HG02588 (cell line): Measurements from ENCODE around the gene TMEM53.
"Not testable (repeated sequence)": the region's sequence is repeated elsewhere in the genome, so short reads cannot be mapped to it uniquely, and the experiment has no call there.

Experiments used
- ATAC-seq: cut with Tn5 transposase; IDR thresholded peaks from one replicate; pipeline ENCODE4 v1.9.1; 2021; ENCODE audit warnings: mild to moderate bottlenecking, moderate library complexity; ENCODE audit not compliant: unreplicated experiment

TMEM53 gene

DNA sequence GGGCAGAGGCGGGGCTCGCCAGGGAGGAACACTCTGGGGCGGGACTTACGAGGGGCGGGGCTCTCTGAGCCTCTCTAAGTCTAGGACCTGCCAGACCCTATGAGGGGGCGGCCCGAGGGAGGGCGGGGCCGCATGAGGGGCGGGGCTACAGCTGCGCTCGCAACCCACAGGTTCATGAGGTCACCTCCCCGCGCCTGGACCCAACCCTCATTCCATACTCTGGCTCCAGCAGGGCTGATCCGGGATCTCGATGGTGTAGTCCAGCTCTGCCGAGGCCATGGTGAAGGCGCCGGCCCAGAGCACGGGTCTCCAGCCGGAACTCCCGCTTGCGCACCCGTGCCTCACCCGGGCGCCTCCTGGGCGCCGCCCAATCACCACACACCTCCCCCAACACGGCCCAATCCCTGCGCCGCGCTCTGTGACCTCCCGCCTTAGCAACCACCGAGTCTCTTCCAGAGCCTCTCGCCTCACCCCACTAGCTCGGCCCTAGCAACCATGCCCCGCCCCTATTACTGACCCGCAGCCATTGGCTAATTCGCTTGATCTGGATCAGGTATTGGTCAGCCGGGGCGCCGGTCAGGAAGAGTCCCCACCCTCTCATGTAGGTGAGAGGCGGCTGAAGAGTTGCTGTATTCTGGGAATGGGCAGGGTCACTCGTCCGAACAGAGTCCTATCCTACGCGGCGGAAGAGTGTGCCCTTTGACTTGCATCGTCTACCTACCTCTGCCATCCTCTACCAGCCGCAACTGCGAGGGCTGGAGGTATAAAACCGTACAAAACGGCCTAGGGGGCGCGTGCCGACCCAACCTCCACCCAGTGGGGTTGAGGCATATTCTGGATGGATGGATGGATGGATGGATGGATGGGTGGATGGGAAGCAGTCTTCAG, at the start of gene TMEM53, which contains the start of gene ARMH1:
Gene TMEM53, minus strand, starts transcription at position 369 of the 888 bp plus-strand sequence. Its CDS starts 90 bp downstream, at position 279.
Gene ARMH1, plus strand, starts transcription at position 602 of the 888 bp plus-strand sequence. CDS start 14,984 bp downstream, outside the sequence.
- ATAC-seq: peak; percentile 90

DNA sequence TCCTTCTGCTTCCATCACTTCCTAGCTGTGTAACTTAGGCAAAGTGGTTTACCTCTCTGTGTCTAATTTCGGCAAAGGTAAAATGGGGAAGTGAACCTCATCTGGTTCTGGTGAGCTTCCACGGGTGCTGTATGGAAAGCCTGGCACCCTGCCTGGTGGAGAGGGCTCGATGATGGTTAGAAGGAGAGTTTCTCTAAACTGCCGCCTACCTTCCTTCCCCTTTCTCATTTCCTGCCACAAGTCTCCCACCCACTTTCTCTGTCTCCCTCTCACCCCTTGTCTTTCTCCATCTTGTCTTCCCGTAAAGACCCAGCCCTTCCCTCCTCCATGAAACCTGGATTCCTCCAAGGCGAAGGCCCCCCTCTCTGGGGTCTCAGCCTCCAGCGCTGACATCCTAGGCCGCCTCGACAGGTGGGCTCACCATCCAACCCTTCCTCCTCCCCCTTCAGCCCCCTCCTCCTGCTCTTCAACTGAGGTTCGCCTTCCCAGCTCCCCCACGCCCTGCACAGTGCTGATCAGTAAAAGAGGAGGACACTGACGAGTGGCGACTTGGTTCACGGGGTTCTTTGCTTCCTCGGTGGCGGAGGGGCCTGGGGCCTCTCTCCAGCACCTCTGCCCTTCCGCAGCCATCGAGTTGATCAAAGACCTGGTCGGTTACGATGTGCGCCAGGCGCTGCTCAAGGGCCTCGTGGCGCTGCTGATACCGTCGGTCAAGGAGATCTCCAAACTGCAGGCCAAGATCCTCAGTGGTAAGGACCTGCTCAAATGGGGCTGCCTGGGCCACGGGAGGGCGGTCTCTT, 49.4 kb upstream of the TMEM53 start:
- no peak for ATAC-seq

DNA sequence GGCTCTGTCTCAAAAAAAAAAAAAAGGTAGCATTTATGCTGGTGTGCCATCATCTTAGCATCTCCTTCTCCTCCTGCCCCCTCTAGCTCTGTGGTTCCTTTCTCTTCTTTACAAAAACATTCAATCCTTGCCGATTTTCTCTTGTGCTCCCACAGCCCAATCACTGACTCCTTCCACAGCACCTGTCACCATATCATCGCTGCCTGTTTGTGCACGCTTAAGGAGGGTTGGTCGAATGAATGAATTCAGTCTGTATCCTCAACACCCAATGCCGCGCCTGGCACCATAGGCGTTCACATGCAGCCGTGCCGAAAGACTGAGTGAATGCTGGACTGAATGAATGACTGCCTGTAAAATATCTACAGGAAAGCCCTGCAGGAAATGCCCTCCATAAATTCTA, 48.8 kb upstream of the TMEM53 start:
- ATAC-seq: no peak

DNA sequence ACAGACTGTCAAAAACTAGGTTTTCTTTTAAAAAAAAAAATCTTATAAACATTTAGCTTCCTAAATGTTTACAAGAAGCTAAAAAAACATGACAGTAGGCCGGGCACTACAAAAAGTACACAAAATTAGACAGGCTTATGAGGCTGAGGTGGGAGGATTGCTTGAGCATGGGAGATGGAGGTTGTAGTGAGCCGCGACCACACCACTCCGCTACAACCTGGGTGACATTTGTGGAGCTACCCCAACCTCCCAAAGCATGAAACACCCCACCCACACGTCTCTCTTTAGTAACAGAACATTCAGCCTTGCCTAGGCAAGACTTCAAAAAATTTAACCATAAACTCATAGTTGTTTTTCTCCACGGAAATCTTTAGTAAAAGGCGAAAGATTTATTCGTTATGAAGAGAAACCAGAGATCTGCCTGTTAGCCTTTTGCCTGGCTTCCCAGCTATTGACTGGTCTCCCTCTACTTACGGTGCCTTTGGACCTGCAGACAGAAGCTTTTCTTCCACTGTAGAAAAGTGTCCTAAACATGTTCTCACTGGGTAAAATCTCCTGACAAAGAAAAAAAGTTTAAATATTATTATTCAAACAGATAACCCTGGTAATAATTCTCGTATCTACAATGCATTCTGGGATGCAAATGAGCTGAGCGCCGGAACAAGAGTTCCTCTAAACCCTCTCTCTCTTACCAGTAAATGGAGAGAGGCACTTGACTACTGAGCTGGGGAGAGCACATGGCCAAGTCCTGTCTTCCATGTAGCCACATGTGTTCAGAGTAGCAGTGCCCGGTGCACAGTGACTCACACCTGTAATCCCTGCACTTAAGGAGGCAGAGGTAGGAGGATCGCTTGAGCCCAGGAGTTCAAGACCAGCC, 47.4 kb upstream of the TMEM53 start:
- ATAC-seq: peak; percentile 60

DNA sequence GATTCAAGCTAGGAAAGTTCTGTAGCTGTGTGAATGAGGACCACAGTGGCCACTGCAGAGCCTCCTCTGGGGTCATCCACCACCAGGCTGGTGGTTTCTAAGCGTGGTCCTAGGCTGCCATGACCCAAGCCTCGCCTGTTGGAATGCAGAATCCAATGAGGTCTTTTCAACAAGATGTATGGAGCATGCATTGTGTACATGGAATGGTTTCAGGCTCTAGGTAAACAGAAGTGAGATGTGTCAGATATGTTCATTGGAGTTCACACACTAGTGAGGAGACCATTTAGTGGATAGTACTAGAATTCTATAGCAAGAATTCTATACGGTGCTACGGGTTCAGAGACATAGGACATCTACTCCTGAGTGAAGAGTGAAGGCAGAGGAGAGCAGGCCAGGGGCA, 46.0 kb upstream of the TMEM53 start:
- no peak for ATAC-seq

DNA sequence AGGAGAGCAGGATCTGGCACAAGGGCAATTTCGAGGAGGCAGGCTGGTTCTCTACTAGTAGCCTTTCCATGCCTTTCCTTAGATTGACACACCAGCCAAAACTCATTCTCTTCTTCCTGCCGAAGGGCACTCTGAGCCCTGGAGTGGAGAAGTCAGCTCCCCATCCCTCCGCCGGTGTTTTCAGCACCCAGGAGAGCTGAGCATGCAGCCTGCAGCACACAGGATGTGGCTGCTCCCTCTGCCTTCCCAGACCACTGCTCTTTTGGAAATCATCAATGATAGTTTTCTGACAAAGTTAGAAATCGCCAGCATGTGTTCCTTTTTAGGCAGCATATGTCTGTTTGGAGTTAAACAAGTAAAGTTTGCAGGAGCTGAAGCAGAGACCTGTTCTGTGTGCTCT, 45.0 kb upstream of the TMEM53 start:
- ATAC-seq: no peak

DNA sequence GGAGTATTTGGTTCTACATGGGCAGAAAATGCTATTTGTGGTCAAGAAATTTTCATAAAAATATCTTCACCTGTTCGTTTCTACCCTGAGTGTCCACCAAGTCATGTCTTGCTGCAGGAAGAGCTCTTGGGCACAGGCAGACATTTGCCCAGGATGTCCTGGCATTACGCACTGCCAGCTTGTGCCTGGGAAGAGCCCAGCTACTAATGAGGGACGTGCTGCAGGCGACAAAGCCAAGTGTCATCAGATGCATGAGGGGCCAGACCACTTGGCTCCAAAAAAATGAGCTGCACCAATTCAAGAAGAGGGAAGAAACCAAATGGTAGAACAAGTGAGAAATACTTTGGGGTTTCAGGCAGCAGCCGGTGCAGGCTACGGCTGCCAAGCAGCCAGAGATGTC, 43.8 kb upstream of the TMEM53 start:
- ATAC-seq: no peak

DNA sequence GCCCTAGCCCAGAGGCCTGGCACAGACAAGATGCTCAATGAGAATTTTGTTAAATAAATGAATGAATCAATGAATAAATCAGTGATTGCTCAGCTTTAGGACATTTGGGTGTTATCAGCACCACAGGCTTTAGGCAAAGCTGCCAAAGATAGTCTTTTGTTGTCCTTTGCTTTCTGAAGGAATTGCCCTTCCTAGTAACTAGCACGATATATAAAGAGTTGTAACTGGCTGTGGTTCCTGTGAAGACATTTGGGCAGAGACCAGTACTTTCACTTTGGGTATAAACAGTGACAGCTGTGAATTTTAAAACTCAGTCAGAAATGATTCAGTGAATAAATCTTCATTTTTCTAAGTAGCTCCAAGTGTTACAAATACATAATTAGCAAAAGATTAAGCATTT, 43.4 kb upstream of the TMEM53 start:
- no peak for ATAC-seq

DNA sequence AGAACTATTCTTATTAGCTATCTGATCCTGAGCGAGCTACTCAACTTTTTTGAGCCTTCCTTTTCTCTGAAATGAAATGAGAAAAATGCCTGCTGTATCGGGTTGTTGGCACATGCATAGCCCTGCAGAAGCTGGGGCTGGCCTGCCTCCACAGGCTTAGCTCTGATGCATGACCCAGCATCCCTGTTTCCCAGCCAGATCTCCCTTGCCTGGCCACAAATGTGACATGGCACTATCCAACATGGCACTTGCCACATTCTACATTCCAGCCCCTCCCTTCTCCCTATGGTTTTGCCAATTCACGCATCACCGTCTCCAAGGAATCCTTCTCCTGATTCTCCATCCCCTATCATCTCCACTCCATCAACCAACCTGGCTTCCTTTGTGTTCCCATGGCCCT, 42.9 kb upstream of the TMEM53 start:
- no peak for ATAC-seq

DNA sequence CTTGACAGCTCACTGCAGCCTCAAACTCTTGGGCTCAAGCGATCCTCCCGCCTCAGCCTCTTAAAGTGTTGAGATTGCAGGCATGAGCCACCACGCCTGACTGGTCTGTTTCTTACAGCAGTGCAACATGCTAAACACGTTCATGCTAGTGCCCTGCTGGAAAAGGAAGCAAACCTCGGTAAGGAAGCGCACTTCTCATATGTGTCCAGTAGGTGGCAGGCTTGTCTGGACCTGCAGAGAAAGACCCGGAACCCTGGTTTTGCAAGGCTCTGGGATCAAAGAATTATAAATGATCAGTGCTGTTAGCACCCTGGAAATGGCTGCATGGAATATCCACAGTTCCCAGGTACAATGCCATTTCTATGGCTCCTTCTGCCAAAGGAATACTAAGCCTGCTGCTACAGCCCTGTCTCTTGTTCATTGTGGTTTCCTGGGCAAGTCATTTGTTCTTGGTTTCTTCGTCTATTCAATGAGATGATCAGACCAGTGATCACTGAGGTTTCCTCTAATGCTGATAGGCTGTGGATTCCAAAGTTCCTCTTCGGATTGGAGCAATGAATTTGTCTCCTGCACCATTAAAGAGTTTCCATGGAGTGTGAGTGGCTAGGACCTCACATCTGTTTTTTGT, 40.8 kb upstream of the TMEM53 start:
- no peak for ATAC-seq

DNA sequence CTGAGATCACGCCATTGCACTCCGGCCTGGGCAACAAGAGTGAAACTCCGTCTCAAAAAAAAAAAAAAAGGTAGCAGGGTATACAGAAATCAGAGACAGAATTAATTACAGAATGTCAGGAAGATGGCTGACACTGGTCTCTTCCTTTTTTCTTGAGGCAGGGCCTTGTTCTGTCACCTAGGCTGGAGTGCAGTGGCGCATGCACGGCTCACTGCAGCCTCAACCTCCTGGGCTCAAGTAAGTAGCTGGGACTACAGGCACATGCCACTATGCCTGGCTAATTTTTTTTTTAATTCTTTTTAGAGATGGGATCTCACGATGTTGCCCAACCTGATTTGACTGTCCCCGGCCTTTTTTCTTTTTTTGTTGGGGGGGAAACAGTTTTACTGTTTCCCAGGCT, 40.3 kb upstream of the TMEM53 start:
- no peak for ATAC-seq

DNA sequence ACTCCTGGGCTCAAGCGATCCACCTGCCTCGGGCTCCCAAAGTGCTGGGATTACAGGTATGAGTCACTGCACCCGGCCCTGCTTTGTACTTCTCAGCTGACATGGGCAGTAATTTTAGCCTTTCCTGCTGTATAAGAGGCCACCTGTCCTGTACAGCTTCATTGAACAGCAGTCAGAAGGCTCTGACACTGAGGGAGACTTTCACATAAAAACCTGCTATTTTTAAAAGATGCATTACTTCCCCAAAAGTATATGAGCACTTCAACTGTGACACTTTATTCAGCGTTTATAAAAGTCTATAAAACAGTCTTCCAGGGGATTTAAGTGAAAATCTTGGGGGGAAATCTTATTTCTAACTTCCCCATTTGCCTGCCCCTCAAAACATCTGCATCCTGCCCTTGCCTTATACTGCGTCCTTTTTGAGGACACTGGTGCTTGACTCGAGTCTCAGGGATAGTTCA, 39.1 kb upstream of the TMEM53 start:
- no peak for ATAC-seq

DNA sequence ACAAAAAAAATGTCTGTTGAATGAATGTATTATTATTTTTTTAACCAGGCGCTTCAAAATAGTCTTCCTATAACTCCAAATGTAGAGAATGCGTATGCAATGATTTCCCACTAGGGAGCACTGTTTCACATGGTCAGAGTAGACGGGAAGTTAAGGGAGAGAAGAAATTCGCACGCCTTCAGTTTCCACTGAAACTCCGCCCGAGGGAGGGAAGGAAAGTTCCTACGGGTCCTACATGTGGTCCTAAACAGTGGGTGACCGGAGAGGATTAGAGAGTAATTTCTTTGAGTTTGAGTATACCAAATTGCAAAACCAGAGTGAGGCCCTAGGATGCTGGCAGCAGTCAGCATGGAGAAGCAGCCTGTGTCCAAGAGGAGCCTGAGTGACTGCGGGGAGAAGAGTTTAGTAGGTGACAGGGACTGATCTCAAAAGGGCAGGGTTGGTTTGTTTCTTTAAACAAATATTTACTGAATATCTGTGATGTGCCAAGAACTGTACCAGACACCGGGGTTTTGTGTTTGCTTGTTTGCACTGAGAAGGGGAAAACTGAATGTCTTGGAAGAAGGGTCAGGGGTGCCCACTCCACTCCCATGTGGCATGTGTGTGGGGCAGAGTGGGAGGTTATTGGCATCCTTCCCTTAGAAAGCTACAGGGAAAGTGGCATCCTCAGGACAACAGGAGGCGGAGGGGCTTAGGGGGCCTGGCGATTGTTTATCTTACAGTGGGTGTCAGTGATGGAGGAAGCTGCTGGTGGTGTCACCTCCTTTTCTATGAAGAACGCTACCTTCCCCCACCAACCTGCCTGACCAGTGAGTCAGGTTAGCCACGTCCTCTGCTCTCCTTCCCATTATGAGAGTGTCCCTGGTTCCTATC, 33.9 kb upstream of the TMEM53 start:
- no peak for ATAC-seq

DNA sequence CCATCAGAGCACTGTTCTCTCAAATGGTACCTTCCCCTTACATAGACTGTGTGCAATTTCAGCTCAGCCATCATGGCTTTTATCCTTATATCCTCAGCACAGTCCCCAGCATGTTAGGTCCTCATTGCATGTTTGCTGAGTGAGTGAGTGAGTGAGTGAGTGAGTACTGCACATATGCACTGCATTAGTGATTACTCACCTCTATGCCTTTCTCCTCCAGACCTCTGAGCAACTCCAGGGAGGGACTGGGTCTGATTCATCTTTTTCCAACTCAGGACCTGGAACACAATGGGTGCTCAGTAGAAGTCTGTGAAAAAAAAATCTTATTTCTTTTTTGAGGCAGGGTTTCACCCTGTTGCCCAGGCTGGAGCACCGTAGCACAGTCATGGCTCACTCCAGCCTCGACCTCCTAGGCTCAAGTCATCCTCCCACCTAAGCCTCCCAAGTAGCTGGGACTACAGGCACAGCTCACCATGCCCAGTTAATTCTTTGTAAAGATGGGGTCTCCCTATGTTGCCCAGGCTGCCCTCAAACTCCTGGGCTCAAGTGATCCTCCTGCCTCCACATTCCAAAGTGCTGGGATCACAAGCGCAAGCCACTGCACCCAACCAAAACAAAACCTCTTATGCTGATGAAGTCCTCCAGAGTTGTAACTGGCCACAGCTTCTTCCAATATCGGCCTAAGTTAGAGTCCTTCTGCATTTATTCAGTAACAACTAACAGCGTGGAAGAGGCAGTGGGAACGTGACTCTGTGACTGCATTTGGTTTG, 33.0 kb upstream of the TMEM53 start:
- no peak for ATAC-seq

DNA sequence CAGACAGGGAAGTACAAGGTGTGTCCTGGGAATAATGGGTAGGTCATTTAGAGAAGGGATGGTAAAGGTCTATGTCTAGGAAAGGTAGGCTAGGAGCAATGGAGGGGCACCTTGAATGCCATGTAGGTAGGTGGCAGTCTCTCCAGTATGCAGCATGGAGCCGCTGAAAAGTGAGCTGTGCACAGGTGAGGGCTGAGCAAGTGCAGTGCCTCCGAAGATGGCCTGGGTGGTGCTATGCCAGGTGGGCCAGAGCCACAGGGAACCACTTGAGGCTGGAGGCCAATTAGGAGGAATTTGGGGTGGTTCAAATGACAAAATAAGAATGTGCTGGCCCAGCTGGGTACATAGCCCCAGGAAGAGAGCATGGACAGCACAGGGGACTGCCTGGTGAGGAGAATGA, 31.7 kb upstream of the TMEM53 start:
- ATAC-seq: no peak

DNA sequence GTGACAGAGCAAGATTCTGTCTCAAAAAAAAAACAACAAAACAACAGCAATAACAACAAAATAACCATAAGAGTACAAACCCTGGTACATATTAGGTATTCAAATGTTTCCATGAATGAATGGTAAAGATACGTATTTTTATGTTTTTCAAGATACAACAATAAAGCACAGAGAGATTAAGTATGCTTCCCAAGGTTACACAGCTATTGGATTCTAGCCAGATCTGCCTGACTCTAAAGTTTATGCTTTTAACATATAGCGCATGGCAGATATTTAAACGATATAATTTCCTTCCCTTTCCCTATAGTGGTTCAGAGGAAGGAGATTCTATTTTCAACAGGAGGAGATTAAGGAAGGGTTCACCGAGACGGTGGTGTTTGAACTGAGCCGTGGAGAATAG, 31.2 kb upstream of the TMEM53 start:
- no peak for ATAC-seq

DNA sequence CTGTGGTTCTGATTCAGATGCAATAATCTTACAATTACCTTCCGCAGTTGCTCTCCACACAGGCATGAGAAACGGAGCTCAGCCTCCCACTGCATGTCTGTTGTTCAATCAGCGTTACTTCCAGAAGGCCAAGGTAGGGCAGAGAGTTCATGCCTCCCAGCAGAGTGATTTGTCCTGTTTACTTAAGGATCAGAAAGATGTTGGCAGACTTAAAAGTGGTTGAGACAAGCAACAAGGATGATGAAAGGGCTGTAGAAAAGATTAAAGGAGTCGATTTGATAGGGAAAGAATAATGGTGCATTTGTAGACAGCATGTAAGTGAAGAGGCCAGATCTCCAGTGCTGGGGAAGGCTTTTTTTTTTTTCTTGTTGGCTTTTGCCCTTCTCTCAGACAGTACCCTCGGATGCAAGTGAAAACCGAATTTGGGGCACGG, 26.9 kb upstream of the TMEM53 start:
- ATAC-seq: no peak

DNA sequence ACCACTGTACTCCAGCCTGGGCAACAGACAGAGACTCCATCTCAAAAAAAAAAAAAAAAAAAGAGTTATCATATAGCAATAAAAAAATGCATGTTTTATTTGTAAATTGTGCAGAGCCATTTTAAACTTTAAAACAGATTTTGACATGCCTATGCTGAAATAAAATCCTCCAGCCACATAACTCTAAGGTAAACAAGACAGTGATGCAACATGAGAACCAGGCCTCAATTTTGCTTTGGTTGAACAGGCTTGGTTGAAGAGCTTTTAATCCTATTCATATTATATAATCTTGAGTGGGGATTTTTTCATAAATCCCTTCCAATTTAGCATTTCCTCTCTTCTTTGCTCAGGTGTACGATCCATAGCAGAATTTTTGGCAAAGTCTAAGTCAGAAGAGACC, 26.3 kb upstream of the TMEM53 start:
- ATAC-seq: no peak

DNA sequence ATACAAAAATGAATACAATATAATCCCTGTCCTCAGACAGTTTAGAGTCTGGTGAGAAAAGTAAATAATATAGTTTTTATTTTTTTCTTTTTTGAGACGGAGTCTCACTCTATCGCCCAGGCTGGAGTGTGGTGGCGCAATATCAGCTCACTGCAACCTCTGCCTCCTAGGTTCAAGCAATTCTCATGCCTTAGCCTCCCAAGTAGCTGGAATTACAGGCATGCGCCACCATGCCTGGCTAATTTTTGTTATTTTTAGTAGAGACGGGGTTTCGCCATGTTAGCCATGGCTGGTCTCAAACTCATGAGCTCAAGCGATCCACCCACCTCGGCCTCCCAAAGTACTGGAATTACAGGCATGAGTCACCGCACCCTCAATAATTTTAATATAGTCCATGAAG, 25.1 kb upstream of the TMEM53 start:
- not testable (repeated sequence) for ATAC-seq
